GM18508 (cell line): ENCODE data around the gene SARNP.

Experiments used
- ATAC-seq: cut with Tn5 transposase; IDR thresholded peaks from one replicate; pipeline ENCODE4 v1.9.1; 2021; ENCODE audit warnings: moderate number of reproducible peaks; ENCODE audit not compliant: insufficient read depth, unreplicated experiment

The SARNP gene

GRCh38 chr12:55745361-55746173, 72.0 kb downstream of the SARNP start:
- no peak for ATAC-seq

- no peak for ATAC-seq
Observed at GRCh38 chr12:55744340-55745030, 73.0 kb downstream of the SARNP start.

- no peak for ATAC-seq
Observed at GRCh38 chr12:55743406-55744339, 73.9 kb downstream of the SARNP start.

GRCh38 chr12:55742719-55743405, 74.7 kb downstream of the SARNP start, which contains the start of gene GDF11:
Gene GDF11, plus strand, starts transcription at chr12:55743122. Its CDS starts 195 bp downstream, at chr12:55743317.
- no peak for ATAC-seq

- no peak for ATAC-seq
Observed at GRCh38 chr12:55741931-55742680, 75.4 kb downstream of the SARNP start.

GRCh38 chr12:55739025-55739378, 78.5 kb downstream of the SARNP start:
- no peak for ATAC-seq

- peak; percentile 80 for ATAC-seq
Observed at GRCh38 chr12:55738123-55739024, 79.2 kb downstream of the SARNP start.

GRCh38 chr12:55737581-55738122, 79.9 kb downstream of the SARNP start:
- no peak for ATAC-seq

GRCh38 chr12:55736780-55737580, 80.5 kb downstream of the SARNP start:
- ATAC-seq, result no peak

GRCh38 chr12:55736076-55736475, 81.4 kb downstream of the SARNP start:
- no peak for ATAC-seq

GRCh38 chr12:55734595-55734994, 82.9 kb downstream of the SARNP start:
- ATAC-seq, result no peak

GRCh38 chr12:55733858-55734257, 83.7 kb downstream of the SARNP start:
- ATAC-seq, result no peak

- no peak for ATAC-seq
Observed at GRCh38 chr12:55733021-55733555, 84.4 kb downstream of the SARNP start.

- ATAC-seq, result no peak
Observed at GRCh38 chr12:55732288-55732687, 85.2 kb downstream of the SARNP start.

GRCh38 chr12:55729819-55730818, 87.4 kb downstream of the SARNP start:
- ATAC-seq, result peak; percentile 33
